ENCODE data around the gene GPSM3.
"Not testable (repeated sequence)": the region's sequence is repeated elsewhere in the genome, so short reads cannot be mapped to it uniquely, and the experiment has no call there.

DNA sequence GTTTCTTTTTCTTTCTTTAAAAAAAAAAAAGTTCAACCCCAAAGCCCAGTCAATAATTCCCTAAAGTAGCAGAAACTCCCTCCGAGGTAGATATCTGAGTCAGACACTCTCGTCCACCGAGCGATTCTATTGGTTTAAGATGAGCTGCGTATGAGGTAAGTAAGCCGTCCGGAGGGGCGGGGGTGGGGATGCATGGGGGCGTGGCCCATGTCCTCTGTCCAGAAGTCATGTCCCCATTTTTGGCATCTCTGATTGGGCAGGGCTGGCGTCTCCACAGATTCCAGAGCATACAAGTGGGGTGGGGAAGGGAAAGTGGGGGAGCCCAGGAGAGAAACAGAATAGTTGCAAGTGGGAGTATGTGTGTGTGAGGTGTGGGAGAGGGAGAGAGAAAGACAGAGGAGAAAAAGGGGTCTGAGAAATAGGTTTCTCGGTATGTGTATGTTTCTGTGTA is 6.7 kb downstream of the GPSM3 start:
- TF ChIP-seq, protein P1, sequence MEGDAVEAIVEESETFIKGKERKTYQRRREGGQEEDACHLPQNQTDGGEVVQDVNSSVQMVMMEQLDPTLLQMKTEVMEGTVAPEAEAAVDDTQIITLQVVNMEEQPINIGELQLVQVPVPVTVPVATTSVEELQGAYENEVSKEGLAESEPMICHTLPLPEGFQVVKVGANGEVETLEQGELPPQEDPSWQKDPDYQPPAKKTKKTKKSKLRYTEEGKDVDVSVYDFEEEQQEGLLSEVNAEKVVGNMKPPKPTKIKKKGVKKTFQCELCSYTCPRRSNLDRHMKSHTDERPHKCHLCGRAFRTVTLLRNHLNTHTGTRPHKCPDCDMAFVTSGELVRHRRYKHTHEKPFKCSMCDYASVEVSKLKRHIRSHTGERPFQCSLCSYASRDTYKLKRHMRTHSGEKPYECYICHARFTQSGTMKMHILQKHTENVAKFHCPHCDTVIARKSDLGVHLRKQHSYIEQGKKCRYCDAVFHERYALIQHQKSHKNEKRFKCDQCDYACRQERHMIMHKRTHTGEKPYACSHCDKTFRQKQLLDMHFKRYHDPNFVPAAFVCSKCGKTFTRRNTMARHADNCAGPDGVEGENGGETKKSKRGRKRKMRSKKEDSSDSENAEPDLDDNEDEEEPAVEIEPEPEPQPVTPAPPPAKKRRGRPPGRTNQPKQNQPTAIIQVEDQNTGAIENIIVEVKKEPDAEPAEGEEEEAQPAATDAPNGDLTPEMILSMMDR (IDR thresholded peaks at IDR 0.05), result not testable (repeated sequence)
- TF ChIP-seq POLR2A (IDR thresholded peaks at IDR 0.05), result not testable (repeated sequence)
